ENCODE measurements around the gene AP4S1.

The AP4S1 gene

GRCh38 chr14:31137214-31137889, 111.9 kb downstream of the AP4S1 start:
- no peak for DNase-seq (ENCODE audit: low read depth in 2 of 2)

GRCh38 chr14:31138301-31138700, 112.9 kb downstream of the AP4S1 start:
- no peak for DNase-seq (ENCODE audit: low read depth in 2 of 2)

GRCh38 chr14:31139301-31139847, 113.9 kb downstream of the AP4S1 start:
- DNase-seq (ENCODE audit: low read depth in 2 of 2), result no peak

- DNase-seq (ENCODE audit: low read depth in 2 of 2), result no peak
These were observed 117.1 kb downstream of the AP4S1 start for GRCh38 chr14:31142455-31143087.
